ENCODE results near the gene PRPF40B.
A peak's percentile ranks its signal among the peaks of the same experiment; 100 is the strongest.
"Not testable (repeated sequence)": the region's sequence is repeated elsewhere in the genome, so short reads cannot be mapped to it uniquely, and the experiment has no call there.

The PRPF40B gene

GRCh38 chr12:49623142-49623904, at the start of gene PRPF40B:
TSS of gene PRPF40B (plus strand) at chr12:49623561. CDS start at chr12:49623591, 30 bp downstream.
- peak; percentile 32 to 34 for DNase-seq

- DNase-seq, result no peak
Observed at GRCh38 chr12:49577589-49578315, 45.6 kb upstream of the PRPF40B start.

DNA sequence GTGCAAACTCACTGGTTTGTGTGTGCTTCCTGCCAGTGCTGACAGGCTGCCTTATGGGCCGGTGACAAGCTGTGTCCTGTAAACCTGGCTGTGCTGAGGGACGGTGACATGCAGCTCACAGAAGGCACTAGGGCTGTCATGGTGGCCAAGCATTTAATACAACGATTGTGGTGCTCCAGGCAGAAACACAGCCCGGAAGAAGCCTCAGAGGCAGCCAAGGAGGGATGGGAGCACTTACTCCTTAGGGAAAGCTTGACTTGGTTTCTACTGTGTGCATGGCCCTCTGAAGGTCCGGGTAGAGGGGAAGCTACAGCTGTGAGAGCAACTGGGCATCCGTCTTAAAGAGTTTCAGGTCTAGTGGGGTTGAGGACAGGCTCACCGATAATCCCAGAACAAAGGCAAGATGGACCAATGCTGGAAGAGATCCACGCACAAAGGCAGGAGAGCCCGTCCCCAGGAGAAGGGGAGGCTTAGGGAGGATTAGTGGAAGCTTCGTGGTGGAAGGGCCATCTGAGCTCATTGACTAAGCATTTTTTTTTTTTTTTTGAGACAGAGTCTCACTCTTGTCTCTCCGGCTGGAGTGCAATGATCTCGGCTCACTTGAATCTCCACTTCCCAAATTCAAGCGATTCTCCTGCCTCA, 44.8 kb upstream of the PRPF40B start:
- no peak for DNase-seq

DNA sequence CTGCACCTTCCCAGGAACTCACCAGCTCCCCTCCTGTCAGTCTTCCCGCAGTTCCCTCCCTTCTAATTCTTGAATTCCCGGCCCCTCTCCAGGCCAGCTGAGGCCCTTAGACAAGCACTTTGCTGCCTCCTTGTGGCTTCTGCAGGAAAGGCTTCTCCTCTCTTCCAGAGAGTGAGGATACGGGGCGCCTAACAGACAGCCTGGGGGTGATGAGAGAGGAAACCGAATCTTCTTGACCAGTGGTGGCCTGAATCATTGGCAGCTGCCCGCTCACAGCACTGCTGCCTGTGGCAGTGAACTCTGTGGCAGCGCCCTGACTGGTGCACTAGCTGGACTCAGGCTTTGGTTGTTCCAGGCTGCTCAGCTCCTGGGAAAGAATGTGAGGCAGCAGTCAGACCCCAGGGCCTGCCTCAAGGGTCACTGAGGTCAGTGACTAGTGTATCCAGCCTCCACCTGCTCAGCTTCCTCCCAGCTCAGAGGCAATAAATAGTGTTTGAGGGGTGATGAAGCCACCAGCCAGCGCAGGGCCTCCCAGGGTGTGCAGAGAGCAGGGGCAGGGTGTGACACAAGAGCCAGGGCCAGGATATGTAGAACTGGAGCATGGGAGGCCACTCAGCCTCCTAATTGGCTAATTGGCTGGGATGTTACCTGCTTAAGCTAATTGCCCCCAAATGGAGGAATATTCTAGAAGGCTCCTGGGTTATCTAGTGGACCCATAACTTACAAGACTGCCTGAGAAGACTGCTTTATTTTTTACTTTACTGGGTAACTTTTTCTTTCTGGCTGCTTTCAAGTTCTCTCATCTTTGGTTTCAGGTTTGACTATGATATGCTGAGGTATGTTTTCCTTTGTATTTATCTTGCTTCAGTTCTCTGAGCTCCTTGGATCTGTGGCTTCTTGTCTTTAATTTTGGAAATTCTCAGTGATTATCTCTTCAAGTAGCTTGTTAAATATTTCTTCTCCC, 42.5 kb upstream of the PRPF40B start:
- DNase-seq, result peak in 1 of 2 experiments; percentile 49

DNA sequence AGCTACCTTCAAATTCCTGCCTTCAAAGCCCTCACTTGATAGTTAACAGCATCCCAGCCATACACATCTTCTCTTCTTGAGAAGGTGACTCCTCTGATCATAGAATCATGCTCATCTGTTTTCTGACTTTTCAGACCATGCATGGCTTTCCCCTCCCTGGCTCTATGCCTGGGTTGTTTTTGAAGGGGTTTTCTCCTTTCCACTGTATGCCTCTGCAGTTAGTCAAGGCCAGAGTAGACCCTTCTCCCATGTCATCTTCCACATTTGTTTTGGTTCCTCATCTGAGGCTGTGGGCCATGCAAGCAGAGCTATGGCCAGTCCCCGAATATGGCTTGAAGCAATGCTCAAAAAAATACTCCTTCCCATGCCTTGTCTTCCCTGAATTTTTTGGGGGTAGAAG, 41.2 kb upstream of the PRPF40B start:
- no peak for DNase-seq

- DNase-seq, result no peak
Observed at GRCh38 chr12:49582850-49583249, 40.5 kb upstream of the PRPF40B start.

- no peak for DNase-seq
Observed at GRCh38 chr12:49583366-49584094, 39.8 kb upstream of the PRPF40B start.

- no peak for DNase-seq
Observed at GRCh38 chr12:49584591-49584990, 38.8 kb upstream of the PRPF40B start.

DNA sequence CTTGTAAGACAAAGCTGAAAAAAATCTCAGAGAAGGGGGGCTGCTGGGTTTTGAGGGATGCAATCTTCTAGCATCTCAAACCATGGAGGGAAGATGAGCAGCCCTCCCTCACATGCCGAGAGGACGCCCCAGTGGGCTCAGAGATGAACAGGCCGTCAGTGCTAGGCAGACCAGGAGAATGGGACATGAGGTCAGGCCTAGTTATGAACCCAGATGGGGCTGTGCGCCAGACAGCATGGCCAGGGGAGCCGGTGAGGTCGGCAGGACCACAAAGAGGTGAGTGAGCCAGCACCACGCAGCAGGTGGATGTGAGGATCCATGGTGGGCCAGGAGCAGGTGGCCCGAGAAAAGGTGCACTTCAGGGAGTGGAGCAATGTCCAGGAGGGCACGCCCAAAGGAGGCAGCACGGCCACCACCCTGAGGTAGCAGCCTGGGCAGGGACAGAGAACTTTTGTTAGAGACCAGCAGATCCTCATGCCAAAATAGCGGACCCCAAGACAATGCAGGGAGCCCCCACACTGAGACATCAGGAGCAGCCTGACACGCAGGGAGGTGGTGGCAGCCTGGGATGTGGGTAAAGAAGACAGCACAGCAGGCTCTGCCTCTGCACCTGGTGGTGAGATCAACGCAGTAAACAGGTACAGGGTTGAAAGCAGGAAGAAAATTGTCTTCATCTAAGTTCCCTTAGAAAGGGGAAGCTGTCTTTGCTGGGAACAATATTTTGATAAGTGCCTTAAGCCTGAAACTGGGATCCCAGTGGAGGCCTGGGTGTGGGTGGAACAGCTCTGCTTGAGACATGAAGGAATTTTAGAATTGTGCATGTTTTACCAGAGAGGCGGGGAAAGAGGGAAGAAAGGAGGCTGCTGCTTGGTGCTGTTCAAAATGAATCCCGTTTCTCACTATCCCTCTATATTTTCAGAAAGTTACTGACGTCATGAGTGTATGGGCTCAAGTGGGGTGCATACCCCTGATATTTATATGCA, 37.6 kb upstream of the PRPF40B start:
- no peak for DNase-seq

DNA sequence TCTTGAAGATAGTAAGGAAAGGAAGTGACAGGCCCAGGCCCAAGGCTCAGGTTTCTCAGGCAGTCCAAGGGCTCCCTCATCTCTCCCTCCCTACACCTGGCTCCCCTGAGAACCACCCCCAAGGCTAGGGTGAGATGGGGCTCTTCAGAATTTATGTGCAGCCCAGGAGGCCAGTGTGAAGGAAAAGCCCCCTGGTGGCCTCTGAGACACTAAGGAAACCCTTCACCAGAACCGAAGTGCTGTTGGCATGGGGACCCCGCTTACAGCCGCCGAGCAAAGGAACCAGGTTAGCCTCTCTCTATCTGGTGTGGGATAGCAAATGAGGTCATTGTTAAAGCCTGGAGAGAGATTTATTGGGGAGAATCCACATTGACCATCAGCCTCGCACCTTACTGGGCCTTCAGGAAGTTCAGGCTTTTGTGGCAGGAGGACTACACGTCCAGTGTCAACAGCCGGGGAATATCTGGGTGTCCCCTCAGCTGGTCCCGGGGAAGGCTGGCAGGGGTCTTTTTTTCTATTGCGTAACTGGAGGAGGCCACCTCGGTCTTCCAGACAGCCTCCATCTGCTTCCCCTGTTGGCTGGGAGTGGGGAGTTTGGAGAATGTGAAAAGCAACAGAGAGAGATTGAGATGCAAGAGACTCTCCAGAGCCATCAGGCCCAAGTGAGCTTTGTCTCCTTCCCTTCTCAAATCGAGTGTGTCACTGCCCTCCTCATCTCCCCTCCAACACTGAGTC, 36.0 kb upstream of the PRPF40B start:
- no peak for DNase-seq

- no peak for DNase-seq
Observed at GRCh38 chr12:49588281-49588680, 35.1 kb upstream of the PRPF40B start.

- no peak for DNase-seq
Observed at GRCh38 chr12:49588721-49589516, 34.4 kb upstream of the PRPF40B start.

- DNase-seq, result no peak
Observed at GRCh38 chr12:49598527-49598926, 24.8 kb upstream of the PRPF40B start.

DNA sequence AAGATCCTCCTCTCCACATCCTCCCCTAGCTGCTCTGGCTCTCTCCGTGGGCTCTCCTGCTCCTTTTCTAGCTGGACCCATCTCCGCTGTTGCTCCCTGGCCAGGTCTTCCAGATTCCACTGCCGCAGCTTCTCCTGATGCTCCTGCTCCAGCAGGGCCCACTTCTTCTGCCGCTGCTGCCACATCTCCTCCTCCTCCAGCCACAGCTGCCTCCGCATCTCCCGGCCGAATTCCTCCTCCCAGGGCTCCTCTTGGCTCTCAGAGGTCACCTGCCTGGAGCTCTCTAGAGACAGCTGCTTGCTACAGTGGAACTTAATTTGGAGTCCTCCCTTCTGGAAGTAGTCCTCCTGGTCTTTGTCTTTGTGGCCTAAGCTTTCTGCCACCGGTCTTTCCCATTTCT, 23.4 kb upstream of the PRPF40B start:
- no peak for DNase-seq

DNA sequence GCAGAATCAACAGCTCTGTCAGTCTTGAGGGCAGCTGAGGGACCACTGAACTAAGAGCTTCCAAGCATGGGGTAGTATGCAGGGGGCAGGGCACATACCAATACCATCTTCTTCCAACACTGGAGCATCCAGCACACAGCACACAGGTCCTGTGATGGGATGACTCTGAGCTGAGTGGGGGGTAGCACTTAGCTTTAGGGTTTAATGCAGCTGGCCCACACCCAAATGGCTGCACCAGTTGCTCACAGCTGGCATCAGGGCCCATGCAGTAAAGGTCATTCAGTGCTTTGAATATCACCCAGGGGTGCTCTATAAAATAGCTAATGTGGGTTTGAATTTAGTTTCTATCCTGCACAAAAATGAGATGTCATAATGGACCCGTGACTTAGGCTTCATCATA, 19.6 kb upstream of the PRPF40B start:
- DNase-seq, result no peak

DNA sequence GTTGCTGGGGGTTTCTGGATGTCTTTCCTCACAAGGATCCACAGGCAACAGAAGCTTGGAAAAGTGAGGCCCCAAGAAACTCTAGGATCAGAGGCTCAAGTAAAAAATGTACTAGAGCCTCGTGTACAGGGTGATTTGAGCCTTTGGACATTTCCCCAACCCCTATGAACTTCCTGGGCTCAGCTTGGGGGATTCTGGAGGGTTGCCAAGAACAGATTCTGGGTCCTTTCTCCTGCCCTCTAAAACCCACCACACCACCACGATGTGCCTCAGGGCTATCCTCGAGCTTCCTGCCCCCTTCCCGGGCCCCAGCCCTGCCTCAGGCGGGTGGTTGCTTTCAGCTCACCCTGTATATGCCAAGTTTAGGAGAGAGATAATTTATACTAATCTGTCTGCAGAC, 18.5 kb upstream of the PRPF40B start:
- DNase-seq, result no peak

DNA sequence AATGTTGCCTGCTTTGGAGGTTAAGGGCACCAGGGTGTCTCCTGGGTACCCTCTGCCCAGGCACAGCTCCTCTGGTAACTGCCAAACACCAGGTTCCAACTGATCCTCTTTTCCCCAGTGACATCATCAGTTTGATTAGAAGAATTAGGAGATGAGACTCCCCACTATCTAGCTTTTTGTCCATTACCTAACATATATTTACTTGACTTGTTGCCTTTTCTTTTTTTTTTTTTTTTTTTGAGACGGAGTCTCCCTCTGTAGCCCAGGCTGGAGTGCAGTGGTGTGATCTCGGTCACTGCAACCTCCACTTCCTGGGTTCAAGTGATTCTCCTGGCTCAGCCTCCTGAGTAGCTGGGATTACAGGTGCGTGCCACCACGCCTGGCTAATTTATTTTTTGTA, 17.8 kb upstream of the PRPF40B start, which contains the start of gene FAM186B:
Gene FAM186B, minus strand, starts transcription at position 101 of the 400 bp plus-strand sequence. CDS start 162 bp downstream, outside the sequence.
- DNase-seq, result not testable (repeated sequence)

- DNase-seq, result no peak
Observed at GRCh38 chr12:49609059-49609874, 14.1 kb upstream of the PRPF40B start.
